Measurements from ENCODE around the gene ATAD3A.

The ATAD3A gene

DNA sequence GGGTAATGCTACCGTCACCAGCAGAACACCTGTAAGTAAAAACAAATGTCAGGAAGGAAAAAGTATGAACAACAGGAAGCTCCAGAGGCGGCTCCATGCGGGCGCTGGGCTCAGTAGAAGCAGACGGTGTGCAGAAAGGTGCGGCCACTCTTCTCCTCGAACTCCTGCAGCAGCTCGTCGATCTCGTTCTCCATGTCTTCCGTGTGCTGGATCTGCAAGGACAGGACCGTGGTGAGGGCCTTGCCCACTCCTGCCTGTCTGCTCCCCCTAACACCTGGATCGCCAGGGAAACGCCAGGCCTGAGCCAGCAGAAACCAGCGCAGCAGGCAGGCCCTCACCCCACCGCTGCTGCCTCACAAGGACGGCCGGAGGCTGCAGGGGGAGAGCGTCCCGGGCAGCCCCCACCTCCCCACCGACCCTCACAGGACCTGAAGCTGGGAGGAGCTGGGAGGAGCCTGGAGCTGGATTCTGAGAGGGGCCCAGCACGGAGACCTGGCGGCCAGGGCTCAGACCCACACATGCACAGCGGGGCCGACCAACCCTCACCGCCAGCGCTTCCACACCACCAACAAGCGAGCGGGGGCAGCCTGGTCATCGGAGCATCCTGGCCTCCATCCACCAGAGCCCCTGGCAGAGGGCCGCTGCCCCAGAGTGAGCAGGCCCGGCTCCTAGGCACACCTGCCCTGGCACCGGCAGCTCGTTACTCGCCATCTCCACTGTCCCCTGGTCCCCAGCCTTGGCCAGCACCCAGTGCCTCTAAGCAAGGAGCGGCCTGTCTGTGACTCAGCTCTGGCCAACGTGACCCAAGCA is 30.2 kb downstream of the ATAD3A start:
- Histone ChIP-seq H4K20me1 (ENCODE audit: low read depth, low read length) (no peaks in the 10 kb centered on the region; the same call in 1 of the 2 replicates), H3K27ac (ENCODE audit: low read depth, low read length) (no peak overlapping the region), H3K9me2 (replicated peaks; ENCODE audit: insufficient read depth, low read length) (no peaks in the 10 kb centered on the region), H3K27me3 (ENCODE audit: low read length) (no peaks in the 10 kb centered on the region), H3K9ac (ENCODE audit: low read length) (no peak overlapping the region), H3K79me2 (ENCODE audit: insufficient read depth, low read length) (no peaks in the 10 kb centered on the region), H3F3A (ENCODE audit: insufficient read depth) (no peaks in the 10 kb centered on the region), H3K4me2 (ENCODE audit: low read depth, low read length, poor library complexity, severe bottlenecking) (no peak overlapping the region), H2AFZ (ENCODE audit: low read depth, low read length, severe bottlenecking) (no peak overlapping the region), H3K36me3 (ENCODE audit: low read length) (no peaks in the 10 kb centered on the region), H3K4me3 (ENCODE audit: insufficient read depth, low read length, poor library complexity, severe bottlenecking) (no peak overlapping the region), H3K9me3 (ENCODE audit: insufficient read depth, low read length) (no peaks in the 10 kb centered on the region)
- TF ChIP-seq EZH2phosphoT487 (conservative IDR thresholded peaks at IDR 0.05; ENCODE audit: low read length): no peak

DNA sequence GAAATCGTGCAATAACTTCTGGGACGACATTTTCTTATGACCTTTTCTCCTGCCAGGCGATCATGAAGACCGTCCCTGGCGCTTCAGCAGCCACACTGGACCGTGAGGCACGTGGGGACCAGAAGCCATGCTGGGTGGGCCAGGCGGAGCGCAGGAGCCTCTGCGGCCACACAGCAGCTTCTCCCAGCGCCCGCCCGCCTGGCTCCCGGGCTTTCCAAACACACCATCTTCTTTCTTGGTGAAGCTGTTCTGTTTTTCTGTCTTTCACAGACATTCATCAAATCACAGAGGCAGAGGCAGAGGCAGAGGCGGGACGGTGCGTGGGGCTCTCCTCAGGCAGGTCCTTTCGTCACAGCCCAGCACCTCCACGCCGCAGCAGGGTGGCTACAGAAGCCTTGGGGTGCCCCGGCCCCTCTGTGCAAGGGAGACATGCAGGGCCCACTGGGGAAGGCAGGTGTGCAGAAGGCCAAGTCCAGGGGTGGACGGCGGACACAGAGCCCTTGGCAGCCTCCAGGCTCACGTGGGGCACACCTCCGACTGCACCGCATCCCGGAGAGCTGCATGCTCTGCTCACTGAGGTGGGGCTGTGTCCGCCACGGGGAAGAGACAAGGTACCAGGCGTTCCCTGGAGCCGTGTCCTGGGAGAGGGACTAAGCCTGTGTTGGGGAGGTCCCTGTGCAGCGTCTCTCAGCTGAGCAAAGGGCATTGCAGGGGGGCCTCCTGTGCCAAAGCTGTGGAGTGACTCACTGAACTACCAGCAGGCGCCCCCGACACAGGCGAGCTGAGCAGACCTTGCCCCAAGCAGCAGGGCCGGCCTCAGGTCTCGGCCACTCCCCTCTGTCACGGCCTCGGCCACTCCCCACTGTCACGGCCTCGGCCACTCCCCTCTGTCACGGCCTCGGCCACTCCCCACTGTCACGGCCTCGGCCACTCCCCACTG is 31.1 kb downstream of the ATAD3A start:
- Histone ChIP-seq H2AFZ (ENCODE audit: low read depth, low read length, severe bottlenecking) (no peak overlapping the region), H3K4me3 (ENCODE audit: insufficient read depth, low read length, poor library complexity, severe bottlenecking) (no peak overlapping the region), H3K36me3 (ENCODE audit: low read length) (no peaks in the 10 kb centered on the region), H3F3A (ENCODE audit: insufficient read depth) (no peaks in the 10 kb centered on the region), H4K20me1 (ENCODE audit: low read depth, low read length) (no peaks in the 10 kb centered on the region; the same call in 1 of the 2 replicates), H3K79me2 (ENCODE audit: insufficient read depth, low read length) (no peaks in the 10 kb centered on the region), H3K9ac (ENCODE audit: low read length) (no peak overlapping the region), H3K4me2 (ENCODE audit: low read depth, low read length, poor library complexity, severe bottlenecking) (no peak overlapping the region), H3K9me2 (replicated peaks; ENCODE audit: insufficient read depth, low read length) (no peaks in the 10 kb centered on the region), H3K27ac (ENCODE audit: low read depth, low read length) (no peak overlapping the region), H3K9me3 (ENCODE audit: insufficient read depth, low read length) (no peaks in the 10 kb centered on the region), H3K27me3 (ENCODE audit: low read length) (no peaks in the 10 kb centered on the region)
- no peak for TF ChIP-seq EZH2phosphoT487 (conservative IDR thresholded peaks at IDR 0.05; ENCODE audit: low read length)
- TF ChIP-seq, protein P1, sequence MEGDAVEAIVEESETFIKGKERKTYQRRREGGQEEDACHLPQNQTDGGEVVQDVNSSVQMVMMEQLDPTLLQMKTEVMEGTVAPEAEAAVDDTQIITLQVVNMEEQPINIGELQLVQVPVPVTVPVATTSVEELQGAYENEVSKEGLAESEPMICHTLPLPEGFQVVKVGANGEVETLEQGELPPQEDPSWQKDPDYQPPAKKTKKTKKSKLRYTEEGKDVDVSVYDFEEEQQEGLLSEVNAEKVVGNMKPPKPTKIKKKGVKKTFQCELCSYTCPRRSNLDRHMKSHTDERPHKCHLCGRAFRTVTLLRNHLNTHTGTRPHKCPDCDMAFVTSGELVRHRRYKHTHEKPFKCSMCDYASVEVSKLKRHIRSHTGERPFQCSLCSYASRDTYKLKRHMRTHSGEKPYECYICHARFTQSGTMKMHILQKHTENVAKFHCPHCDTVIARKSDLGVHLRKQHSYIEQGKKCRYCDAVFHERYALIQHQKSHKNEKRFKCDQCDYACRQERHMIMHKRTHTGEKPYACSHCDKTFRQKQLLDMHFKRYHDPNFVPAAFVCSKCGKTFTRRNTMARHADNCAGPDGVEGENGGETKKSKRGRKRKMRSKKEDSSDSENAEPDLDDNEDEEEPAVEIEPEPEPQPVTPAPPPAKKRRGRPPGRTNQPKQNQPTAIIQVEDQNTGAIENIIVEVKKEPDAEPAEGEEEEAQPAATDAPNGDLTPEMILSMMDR (IDR thresholded peaks at IDR 0.05; ENCODE audit: insufficient read depth, low read length, poor library complexity, severe bottlenecking): no peak

DNA sequence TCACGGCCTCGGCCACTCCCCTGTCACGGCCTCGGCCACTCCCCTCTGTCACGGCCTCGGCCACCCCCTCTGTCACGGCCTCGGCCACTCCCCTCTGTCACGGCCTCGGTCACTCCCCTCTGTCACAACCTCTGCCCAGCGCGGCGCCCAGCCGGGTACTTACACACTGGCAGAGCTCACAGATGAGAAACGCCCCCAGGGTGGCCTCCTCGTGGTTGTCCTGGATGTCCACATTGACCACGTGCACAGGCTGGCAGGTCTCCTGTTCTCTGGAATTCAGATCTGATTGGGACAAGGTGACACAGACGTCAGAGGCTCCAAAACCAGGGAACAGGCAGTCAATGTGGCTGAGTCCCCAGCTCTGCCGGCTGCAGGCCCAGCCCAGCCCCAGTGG is 31.7 kb downstream of the ATAD3A start:
- H2AFZ ChIP-seq (ENCODE audit: low read depth, low read length, severe bottlenecking): no peak overlapping the region
- no peaks in the 10 kb centered on the region for H3K9me3 ChIP-seq (ENCODE audit: insufficient read depth, low read length)
- no peaks in the 10 kb centered on the region for H3K36me3 ChIP-seq (ENCODE audit: low read length)

More for the DNA sequence above, 31.7 kb downstream of the ATAD3A start:
- Histone ChIP-seq H3K9me2 (replicated peaks; ENCODE audit: insufficient read depth, low read length) (no peaks in the 10 kb centered on the region), H3K79me2 (ENCODE audit: insufficient read depth, low read length) (no peaks in the 10 kb centered on the region), H4K20me1 (ENCODE audit: low read depth, low read length) (no peaks in the 10 kb centered on the region; the same call in 1 of the 2 replicates), H3F3A (ENCODE audit: insufficient read depth) (no peaks in the 10 kb centered on the region), H3K4me3 (ENCODE audit: insufficient read depth, low read length, poor library complexity, severe bottlenecking) (no peak overlapping the region), H3K27me3 (ENCODE audit: low read length) (no peaks in the 10 kb centered on the region), H3K9ac (ENCODE audit: low read length) (no peak overlapping the region), H3K4me2 (ENCODE audit: low read depth, low read length, poor library complexity, severe bottlenecking) (no peak overlapping the region), H3K27ac (ENCODE audit: low read depth, low read length) (no peak overlapping the region)
- TF ChIP-seq EZH2phosphoT487 (conservative IDR thresholded peaks at IDR 0.05; ENCODE audit: low read length): no peak
- TF ChIP-seq, protein P1 (IDR thresholded peaks at IDR 0.05; ENCODE audit: insufficient read depth, low read length, poor library complexity, severe bottlenecking): no peak

Measured in SU-DHL-6 (cell line).